Activated effector memory CD4-positive, alpha-beta T cell treated with Interleukin-2 at 50 U/mL for 16 hours (primary cell): ENCODE data around the gene SH3RF3.
"Not testable (repeated sequence)": the region's sequence is repeated elsewhere in the genome, so short reads cannot be mapped to it uniquely, and the experiment has no call there.

Source experiments
- DNase-seq: peaks from one replicate; pipeline ENCODE4 v3.0.0-alpha.2; 2020

The SH3RF3 gene

DNA sequence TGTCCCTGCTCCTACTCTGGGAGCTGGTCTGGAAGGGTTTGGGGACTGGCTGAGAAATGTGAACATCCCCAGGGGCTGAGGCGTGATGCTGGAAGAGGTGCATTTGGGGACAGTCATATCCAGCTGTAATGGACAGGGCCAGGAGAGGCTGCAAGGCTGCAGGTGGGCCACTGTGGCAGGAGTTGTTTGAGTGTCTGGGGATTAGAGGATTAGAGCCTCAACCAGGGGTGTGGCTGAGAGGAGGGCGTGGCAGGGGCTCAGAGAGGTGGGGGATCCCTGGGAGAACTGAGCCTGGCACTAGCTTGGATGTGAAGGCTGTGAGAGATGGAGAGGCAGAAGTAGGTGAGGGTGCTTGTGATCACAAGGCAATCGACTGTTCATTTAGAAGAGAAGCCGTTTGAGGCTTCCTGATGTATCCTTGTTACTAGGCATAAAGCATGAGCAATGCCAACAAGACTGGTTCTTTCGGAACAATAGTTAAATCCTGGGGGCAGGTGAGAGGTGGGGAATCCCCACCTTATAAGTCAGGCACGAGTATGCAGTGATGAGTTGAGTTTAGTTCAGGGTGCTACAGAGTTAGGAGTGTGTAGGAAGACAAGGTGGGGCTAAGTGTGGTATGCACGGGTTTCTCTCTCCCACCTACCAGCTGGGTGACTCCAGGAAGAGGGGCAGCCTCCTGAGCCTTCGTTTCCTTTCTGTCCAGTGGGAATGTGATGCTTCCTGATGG lies 31.9 kb downstream of the SH3RF3 start:
- no peak for DNase-seq

GRCh38 chr2:109162367-109162766 lies 33.4 kb downstream of the SH3RF3 start:
- DNase-seq = not testable (repeated sequence)

GRCh38 chr2:109162999-109163398 lies 34.0 kb downstream of the SH3RF3 start:
- no peak for DNase-seq

DNA sequence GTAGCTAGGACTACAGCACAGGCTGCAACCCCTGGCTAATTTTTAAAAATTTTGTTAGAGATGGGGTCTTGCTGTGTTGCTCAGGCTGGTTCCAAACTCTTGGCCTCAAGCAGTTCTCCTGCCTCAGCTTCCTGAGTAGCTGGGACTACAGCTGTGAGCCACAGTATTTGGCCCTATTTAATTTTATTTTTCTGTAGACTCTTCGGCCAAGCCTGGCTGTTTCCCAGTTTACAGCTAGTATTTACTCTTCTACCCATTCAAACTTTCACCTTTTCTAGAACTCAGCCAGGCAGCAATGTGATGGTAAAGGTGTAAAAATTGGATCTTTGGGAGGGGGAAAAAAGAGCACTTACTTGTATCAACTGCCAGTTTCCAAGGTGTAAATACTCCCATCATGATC lies 35.3 kb downstream of the SH3RF3 start:
- no peak for DNase-seq

GRCh38 chr2:109164739-109165221 lies 35.8 kb downstream of the SH3RF3 start:
- no peak for DNase-seq

DNA sequence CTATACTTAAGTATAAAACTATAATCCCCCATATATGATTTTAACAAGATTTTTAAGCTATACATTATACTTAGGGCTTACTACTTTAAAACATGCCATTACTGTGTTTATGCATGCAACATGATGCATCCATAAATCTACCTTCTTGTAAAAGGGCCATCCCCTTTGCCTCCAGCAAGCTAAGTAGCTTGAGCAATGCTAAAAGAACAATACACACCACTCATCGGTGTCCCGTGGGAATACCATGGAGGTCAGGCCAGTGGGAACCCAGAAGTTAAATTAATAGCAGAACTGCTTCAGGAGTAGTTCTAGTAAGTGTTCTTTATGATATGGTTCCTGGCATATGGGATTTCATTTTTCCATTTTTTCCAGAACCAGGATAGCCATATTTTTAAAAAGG lies 37.8 kb downstream of the SH3RF3 start:
- no peak for DNase-seq

- DNase-seq = no peak
Observed at GRCh38 chr2:109168086-109168485, 39.1 kb downstream of the SH3RF3 start.

GRCh38 chr2:109168716-109169115 lies 39.7 kb downstream of the SH3RF3 start:
- DNase-seq = no peak

DNA sequence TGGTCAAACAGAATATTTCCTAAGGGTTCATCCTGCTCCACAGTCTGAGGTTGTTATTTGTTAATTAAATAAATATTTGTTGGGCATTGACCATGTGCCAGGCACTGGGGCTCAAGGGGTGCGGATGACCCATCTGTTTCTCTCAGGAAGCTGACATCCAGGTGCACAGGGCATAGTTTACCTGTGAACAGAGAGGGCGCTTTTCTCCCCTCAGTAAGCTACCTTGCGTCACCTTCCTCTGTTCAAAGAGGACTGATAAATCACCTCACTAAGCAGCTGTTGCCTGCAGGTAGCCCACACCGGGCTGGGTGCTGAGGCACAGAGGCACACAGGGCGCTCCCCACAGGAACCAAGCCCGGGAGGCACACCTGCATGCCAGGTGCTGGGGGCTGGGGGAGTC lies 41.6 kb downstream of the SH3RF3 start:
- DNase-seq = no peak

- DNase-seq = no peak
Observed at GRCh38 chr2:109171444-109172334, 42.7 kb downstream of the SH3RF3 start.

DNA sequence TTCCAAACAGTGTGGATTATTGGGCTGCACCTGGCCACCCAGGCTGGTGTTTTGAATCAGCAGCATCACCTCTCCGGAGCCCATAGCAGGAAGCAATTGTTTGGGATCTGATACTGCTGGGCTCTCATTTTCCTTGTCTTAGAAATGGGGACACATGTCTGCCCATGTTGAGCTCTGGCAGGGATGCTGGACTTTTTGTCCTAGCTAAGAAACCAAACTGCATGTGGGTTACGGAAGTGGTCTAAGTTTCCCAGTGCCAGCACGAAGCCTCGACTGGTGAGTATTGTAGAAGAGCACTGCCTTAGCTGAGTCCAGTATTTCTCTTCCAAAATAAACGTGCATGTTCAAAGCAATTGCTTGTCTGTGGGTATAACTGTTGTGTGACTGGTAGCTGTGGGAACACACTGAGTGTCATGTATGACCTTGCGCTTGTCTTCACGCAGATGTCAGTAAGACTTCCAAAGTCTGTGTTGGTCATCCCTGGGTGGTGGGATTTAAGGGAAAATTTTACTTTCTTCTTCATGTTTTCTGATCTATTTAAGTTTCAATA lies 43.6 kb downstream of the SH3RF3 start:
- DNase-seq = no peak

DNA sequence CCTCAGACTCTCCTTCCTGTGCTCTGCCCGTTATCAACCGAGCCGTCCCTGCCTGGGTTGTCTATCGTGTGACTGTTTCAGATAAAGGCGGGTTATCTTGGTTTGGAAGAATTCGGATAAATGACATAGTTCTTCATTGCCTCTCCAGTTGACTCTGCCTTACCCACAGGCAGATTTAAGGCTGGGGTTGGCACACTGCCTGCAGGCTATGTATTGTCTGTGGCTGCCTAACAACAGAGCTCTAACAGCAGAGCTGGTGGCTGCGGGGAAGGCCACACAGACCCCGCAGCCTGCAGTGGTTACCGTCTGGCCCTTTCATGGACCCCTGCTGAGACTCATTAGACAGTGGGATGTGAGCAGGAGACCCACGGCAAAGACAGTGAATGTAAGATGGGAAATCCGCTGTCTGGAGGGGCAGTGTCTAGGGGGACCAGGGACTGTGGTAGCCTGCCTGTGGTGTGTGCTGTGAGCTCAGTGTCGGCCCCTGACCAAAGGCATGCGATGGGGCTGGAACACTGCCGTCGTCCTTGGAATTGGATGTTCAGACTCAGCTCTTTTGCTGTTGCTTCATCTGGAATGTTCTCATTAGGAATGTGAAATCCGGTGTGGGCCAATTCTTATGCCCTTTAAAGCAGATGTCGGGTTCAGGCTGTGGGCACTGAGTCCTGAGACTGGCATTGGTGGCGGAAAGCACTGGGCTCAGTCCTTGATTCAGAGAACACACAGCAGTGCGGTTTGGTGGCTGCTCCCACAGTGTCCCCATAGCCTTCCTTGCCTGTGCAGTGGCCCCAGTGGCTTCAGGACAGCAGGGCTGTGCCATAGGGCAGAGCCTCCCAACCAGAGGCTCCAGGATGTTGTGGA lies 44.5 kb downstream of the SH3RF3 start:
- DNase-seq = no peak

- DNase-seq = no peak
Observed at GRCh38 chr2:109174214-109174613, 45.2 kb downstream of the SH3RF3 start.

- DNase-seq = no peak
Observed at GRCh38 chr2:109174626-109175349, 45.8 kb downstream of the SH3RF3 start.

GRCh38 chr2:109175350-109175678 lies 46.3 kb downstream of the SH3RF3 start:
- no peak for DNase-seq

DNA sequence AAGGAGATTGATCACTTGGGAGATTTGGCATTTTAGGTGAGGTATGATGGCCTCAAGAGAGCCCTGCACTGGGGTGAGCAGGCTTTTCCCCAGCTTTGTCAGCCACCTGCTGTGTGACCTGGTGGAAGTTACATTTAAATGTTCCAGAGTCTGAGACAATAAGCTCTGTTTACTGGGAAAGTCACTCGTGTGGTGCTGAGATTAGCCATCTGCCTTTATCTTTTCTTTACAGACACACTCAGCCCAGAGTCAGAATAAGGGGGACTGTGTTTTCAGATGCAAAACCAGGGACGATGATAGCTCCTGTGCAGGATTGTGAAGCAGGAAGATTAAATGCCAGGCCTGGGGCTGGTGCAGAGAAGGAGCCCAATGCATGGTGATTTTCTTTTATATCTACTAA lies 47.9 kb downstream of the SH3RF3 start:
- no peak for DNase-seq

DNA sequence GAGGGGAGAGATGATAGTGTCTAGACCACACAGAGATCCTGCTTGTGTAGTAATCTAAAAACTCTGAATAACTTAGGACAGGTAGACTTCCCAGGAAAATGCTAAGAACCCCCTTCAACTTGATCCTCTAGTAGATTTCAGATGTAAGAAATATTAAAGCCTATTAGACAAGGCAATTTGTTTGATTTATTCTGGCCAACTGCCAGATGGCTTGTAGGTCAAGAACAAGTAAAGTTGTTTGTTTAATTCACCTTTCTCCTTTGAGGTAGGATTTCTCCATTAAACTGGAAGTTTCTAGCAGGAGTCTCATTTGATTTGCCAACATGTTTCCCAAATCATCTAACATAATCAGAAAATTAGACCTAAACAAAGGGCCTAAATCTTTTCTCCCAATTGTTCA lies 48.6 kb downstream of the SH3RF3 start:
- no peak for DNase-seq

DNA sequence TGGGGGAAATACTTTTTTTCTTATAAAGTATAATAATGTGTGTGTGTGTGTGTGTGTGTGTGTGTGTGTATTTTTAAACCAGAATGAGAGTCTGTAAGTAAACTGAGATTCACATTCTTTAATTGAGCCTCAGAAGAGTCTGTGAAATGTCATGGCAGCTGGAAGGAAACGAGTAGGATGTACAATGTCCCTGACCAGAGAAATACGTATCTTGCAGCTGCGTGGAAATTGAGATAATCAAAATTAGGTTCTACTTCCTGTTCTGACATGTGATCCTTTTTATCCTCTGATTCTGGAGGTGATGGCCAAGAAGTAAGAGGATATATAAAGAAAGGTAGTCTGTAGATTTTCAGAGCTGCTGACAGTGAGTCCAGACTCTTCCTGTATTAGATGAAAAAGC lies 50.0 kb downstream of the SH3RF3 start:
- no peak for DNase-seq

GRCh38 chr2:109180786-109181185 lies 51.8 kb downstream of the SH3RF3 start:
- no peak for DNase-seq

- DNase-seq = no peak
Observed at GRCh38 chr2:109182426-109182825, 53.4 kb downstream of the SH3RF3 start.

DNA sequence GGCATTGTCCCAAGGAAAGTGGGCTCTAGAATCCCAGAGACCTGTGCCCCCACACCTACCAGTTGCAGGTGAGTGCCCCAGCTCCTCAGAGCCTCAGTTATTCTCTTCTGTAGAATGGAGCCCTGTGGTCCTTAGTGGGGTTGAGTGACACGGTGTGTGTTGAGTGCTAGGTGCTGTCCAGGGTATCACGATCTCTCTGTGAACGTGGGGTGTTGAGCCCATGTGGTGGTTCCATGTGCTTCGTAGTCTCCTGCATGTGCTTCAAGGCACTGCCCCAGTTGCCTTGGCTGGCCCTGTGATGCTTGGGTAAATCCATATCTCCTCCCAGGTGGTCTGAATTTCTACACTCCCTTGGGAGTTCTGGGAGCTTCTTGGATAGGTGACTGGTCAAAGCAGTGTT lies 54.9 kb downstream of the SH3RF3 start:
- no peak for DNase-seq

DNA sequence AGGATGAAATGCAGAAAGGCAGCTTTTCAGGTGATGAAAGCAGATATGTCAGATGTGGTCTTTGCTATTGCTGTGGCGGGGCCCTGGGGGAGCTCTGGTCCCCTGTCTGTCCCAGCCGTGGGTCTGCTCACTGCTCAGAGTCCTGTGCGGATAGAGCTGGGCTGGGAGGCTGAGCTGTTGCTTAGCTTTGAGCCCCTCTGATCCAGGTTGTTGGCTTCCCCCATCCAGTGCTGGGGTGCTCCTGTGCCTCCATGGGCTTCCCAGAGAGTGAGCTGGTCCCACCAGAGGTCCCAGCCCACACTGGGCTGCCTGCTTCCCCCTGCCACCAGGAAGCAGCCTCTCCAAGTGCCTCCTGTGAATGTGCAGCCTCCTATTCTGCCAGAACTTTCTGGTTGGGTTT lies 55.4 kb downstream of the SH3RF3 start:
- DNase-seq = no peak
